ENCODE measurements around the gene NSD2. TPM values are rescaled to one million over a fixed set of nuclear protein-coding genes. Genes with fewer than 3 reads are reported as not detected.

The NSD2 gene
- total RNA-seq, 1 experiment from 2014 or later, result 136 TPM

- Histone ChIP-seq H2BK15ac (ENCODE audit: low read depth, low read length) (no peak overlapping the region), H3K18ac (ENCODE audit: insufficient read length, low read depth, low read length) (no peak overlapping the region), H4K5ac (ENCODE audit: insufficient read length, low read depth, low read length) (no peak overlapping the region), H3K14ac (ENCODE audit: insufficient read depth, low read length) (no peak overlapping the region), H3K27ac (ENCODE audit: insufficient read length, low read depth, low read length) (no peak overlapping the region), H3K56ac (ENCODE audit: insufficient read length, low read depth, low read length) (no peak overlapping the region), H4K8ac (replicated peaks; ENCODE audit: insufficient read length, low read depth, low read length) (no peak overlapping the region), H3K23ac (ENCODE audit: insufficient read length, low read depth, low read length) (no peak overlapping the region), H3K79me1 (ENCODE audit: insufficient read depth, low read depth, low read length, poor library complexity, severe bottlenecking) (peaks cover 10% of the 10 kb centered on the region), H3K4me2 (ENCODE audit: insufficient read depth, insufficient read length, low read length) (no peak overlapping the region), H3K4me1 (ENCODE audit: insufficient read depth, low read length) (no peaks in the 10 kb centered on the region), H3K9me3 (ENCODE audit: control insufficient read depth, low read depth, low read length) (no peaks in the 10 kb centered on the region), H2AFZ (ENCODE audit: low read length) (no peak overlapping the region), H4K91ac (ENCODE audit: insufficient read length, low read depth, low read length) (no peak overlapping the region), H2AK5ac (ENCODE audit: insufficient read length, low read length) (no peak overlapping the region), H3T11ph (ENCODE audit: low read length) (no peak overlapping the region), H3K27me3 (ENCODE audit: insufficient read depth, low read length) (no peaks in the 10 kb centered on the region), H3K4ac (ENCODE audit: low read depth, low read length) (no peak overlapping the region), H4K20me1 (ENCODE audit: control insufficient read depth, insufficient read depth, insufficient read length) (no peaks in the 10 kb centered on the region), H2BK5ac (ENCODE audit: insufficient read length, low read length) (no peak overlapping the region), H3K79me2 (ENCODE audit: insufficient read depth, low read length) (no peaks in the 10 kb centered on the region; the same call in 1 of the 2 replicates), H3K23me2 (ENCODE audit: insufficient read length, low read depth, low read length, poor library complexity, severe bottlenecking) (no peaks in the 10 kb centered on the region), H3K9ac (ENCODE audit: extremely low read depth, insufficient read length, low read length) (no peak overlapping the region), H2BK12ac (ENCODE audit: insufficient read length, low read depth, low read length) (no peak overlapping the region), H2BK20ac (ENCODE audit: low read depth, low read length, poor library complexity, severe bottlenecking) (no peak overlapping the region), H2BK120ac (ENCODE audit: low read depth, low read length, poor library complexity, severe bottlenecking) (no peak overlapping the region)
- TF ChIP-seq, protein P1, sequence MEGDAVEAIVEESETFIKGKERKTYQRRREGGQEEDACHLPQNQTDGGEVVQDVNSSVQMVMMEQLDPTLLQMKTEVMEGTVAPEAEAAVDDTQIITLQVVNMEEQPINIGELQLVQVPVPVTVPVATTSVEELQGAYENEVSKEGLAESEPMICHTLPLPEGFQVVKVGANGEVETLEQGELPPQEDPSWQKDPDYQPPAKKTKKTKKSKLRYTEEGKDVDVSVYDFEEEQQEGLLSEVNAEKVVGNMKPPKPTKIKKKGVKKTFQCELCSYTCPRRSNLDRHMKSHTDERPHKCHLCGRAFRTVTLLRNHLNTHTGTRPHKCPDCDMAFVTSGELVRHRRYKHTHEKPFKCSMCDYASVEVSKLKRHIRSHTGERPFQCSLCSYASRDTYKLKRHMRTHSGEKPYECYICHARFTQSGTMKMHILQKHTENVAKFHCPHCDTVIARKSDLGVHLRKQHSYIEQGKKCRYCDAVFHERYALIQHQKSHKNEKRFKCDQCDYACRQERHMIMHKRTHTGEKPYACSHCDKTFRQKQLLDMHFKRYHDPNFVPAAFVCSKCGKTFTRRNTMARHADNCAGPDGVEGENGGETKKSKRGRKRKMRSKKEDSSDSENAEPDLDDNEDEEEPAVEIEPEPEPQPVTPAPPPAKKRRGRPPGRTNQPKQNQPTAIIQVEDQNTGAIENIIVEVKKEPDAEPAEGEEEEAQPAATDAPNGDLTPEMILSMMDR (conservative IDR thresholded peaks at IDR 0.05), result no peak
- no peak overlapping the region; a peak in 1 of 7 replicates for H3K27ac Mint-ChIP-seq
- no peak for DNase-seq
- peaks cover 16 to 50% (median 47%) of the 10 kb centered on the region in 3 experiments; a peak in 6 of 7 replicates for H3K36me3 Mint-ChIP-seq (ENCODE audit: insufficient read depth in 1 of 3, low read depth in 3 of 3)
- H3K4me1 Mint-ChIP-seq, result no peaks in the 10 kb centered on the region
- no peak overlapping the region for H3K4me3 Mint-ChIP-seq
- H3K9me3 Mint-ChIP-seq, result no peaks in the 10 kb centered on the region
- no CpG with 5 or more reads among the region's 26 CpGs for WGBS (ENCODE audit: extremely low coverage, insufficient read length, low lambda C conversion rate)
- H3K27me3 Mint-ChIP-seq (ENCODE audit: low read depth), result no peaks in the 10 kb centered on the region
Measured at GRCh38 chr4:1987721-1988326, 116.6 kb downstream of the NSD2 start.

Data from H9 (cell line).